Coronary artery (tissue), 2 donors: ENCODE results near the gene MAP3K6.
"Not testable (repeated sequence)": the region's sequence is repeated elsewhere in the genome, so short reads cannot be mapped to it uniquely, and the experiment has no call there.

ENCODE experiments used
- DNase-seq: peaks from one replicate; pipeline ENCODE4 v3.0.0-alpha.2; 2017; ENCODE audit warnings: low spot score
- H3K27ac ChIP-seq, 2 donors: fragments of 200-600 bp; sonication (generic); one replicate each; pipeline ENCODE4 v1.5.1; 2016 to 2019
- H3K4me3 ChIP-seq: fragments of 200-600 bp; sonication (generic); 2 replicates; pipeline ENCODE4 v1.5.1; 2016; ENCODE audit warnings: mild to moderate bottlenecking, moderate library complexity
- TF ChIP-seq, protein P1 (sequence below): fragments of 200-600 bp; sonication (generic); IDR thresholded peaks from one replicate; pipeline ENCODE4 v1.5.1; 2019; ENCODE audit warnings: antibody characterized with exemption

The MAP3K6 gene

DNA sequence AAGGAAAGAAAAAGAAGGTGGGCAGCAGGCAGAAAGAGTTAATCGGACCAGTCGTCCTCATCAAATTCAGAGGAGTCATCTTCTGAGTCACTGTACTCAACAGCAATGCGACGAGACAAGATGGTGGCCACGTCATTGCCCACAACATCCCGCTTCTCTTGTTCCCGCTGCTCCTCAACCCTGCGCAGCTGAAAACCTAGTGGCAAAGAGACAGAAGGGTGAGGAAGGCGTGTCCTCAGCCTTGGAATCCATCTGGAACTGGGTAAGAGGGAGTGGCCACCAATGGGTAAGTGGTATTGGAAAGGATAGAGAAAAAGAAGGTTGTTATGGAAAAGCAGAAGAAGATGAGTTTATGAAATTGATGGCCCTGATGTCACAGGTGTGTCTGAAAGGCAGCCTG lies 41.4 kb upstream of the MAP3K6 start:
- Histone ChIP-seq H3K4me3 (no peak overlapping the region), H3K27ac (no peak overlapping the region)
- DNase-seq = no peak
- TF ChIP-seq, protein P1, sequence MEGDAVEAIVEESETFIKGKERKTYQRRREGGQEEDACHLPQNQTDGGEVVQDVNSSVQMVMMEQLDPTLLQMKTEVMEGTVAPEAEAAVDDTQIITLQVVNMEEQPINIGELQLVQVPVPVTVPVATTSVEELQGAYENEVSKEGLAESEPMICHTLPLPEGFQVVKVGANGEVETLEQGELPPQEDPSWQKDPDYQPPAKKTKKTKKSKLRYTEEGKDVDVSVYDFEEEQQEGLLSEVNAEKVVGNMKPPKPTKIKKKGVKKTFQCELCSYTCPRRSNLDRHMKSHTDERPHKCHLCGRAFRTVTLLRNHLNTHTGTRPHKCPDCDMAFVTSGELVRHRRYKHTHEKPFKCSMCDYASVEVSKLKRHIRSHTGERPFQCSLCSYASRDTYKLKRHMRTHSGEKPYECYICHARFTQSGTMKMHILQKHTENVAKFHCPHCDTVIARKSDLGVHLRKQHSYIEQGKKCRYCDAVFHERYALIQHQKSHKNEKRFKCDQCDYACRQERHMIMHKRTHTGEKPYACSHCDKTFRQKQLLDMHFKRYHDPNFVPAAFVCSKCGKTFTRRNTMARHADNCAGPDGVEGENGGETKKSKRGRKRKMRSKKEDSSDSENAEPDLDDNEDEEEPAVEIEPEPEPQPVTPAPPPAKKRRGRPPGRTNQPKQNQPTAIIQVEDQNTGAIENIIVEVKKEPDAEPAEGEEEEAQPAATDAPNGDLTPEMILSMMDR = no peak

DNA sequence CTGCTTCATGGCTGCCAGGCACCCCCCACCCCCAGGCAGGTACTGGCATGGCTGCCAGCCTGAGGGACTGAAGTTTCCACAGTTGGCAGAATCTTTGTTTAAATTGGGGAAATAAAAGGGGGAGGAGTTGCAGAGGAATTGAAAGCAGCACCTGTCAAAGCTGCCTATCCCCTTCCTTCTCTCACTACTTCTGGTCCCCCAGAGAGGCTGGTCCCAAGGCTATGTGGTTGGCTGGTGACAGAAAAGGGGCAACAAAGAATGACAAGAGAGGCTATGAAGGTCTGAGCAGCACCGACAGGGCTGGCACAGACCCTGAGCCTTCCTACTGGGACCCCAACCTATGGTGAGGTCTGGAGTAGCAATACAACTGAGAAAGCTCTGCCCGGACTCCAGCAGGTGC lies 40.0 kb upstream of the MAP3K6 start:
- peak overlapping the region in 1 of 2 donors; percentile 69 for H3K27ac ChIP-seq

DNA sequence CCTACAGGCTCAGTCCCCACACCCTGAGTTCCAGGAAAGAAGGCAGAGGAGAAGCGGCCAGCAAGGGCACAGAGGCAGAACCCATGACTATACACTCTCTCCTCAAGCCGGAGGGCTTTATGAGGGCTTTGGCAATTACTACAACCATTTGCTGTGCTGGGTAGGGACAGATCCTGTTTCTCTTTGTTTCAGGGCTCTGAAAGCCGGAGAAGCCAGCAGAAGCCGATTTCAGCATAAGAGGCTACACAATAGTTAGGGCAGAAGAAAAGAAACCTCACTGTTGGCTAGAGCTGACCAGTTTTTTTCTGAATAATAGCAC lies 39.6 kb upstream of the MAP3K6 start:
- Histone ChIP-seq H3K4me3 (no peak overlapping the region), H3K27ac (peak overlapping the region in 1 of 2 donors; percentile 69)
- no peak for DNase-seq
- TF ChIP-seq, protein P1 = no peak

More for the DNA sequence above, 40.0 kb upstream of the MAP3K6 start:
- H3K4me3 ChIP-seq, DNase-seq: not testable (repeated sequence)

DNA sequence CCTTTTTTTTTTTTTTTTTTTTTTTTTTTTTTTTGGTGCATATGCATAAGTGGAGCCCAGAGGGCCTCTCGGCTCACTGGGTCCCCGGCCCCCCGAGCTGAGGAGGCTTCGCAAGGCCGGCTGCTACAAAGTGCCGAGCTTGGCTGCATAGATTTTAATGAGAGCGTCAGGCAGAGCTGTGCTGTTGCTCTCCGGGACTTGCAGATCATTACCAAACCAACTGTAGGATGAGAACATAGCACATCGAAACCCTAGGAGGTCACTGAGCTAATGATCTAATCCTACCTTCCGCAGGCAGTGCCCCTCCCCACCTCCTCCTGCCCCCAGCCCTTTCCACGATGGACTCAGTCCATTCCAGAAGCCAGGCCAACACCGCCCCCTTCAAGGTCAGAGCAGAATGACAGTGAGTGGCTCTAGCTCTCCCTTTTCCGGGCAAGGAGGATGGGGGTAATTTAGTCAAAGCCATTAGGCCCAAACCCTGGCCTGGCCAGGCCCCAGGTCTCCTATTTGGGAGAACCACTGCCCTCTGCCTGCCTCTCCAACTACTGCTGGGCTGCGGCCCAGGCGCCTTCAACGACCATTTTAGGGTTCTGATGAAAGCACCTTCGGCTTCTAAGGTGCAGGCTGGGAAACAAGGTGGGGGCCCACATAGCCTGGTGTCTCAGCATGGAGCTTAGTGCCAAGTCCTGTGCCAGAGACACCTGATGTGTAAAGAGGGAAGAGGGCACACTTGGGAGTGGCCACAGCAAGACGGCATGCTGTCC lies 39.0 kb upstream of the MAP3K6 start:
- H3K27ac ChIP-seq = peak overlapping the region in 1 of 2 donors; percentile 69

DNA sequence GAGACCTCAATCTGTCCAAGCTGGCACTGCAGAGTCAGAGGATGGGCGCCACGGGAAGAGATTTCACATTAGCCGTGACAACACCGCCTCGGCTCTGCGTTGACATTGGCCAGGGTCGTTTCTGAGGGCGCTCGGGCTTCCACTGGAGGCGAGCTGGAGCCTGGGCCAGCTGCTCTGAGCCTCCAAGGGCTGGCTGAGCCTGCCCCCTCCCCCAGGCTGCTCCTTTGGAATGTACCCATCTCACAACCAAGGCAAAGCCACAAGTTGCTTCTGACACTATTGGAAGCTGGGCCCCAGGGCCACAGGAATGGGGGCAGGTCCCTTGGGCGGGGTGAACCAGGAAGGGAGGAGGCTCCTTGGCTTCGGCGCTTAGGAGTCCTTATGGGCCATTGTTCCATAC lies 38.3 kb upstream of the MAP3K6 start:
- no peak for DNase-seq
- TF ChIP-seq, protein P1 = no peak
- Histone ChIP-seq H3K27ac (peak overlapping the region; percentile 31 to 82), H3K4me3 (no peak overlapping the region)

More for the DNA sequence above, 39.0 kb upstream of the MAP3K6 start:
- not testable (repeated sequence) for DNase-seq, H3K4me3 ChIP-seq

DNA sequence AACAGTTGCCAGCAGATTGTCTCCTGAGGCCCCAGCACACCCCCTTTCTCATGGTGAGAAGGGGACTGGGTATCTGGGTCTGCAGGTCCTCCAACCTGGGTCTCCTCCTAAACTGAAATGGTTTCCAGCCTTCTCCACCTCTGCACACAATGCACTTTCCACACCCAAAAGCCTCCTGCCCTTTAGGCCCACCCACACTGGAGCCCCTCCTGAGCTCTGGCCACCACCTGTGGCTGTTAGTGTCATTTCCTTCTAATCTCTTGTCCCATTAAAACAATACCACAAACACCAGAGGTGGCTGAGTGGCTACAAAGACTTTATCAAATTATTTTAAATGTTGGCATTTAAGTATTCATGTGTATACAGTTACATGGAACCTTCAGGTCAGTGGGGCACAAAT lies 37.2 kb upstream of the MAP3K6 start:
- TF ChIP-seq, protein P1 = no peak
- H3K4me3 ChIP-seq = peak overlapping the region; percentile 37
- DNase-seq = no peak
- peak overlapping the region; percentile 31 to 82 for H3K27ac ChIP-seq

DNA sequence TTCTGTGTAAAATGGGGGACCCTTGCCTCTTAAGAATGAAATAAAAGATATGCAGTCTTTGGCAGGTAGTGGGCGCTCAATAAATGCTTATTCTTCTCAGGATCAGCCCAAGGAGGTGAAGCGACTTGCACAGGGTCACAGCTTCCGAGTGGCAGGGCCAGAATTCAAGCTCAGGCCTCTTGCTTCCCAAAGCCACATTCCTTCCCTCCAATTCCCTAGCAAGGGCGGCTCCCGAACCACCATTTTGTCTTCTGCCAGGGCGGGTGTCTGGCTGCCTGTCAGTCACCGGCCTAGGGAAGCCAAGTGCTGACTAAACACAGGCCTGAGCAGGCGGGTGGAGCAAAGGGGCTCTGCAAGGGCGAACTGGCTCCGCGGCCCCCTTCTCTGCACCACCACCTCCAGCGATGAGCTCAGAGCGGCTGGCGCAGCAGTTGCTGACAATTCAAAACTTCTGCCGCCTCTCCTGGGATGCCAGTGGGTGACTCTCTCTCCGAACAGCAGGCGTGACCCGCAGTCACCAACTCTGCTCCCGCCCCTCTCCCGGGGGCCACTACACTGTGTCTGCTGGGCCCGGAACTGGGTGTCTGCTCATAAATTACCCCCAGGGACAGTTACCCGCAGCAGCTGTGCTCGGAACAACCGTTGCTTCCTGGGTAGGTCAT lies 36.4 kb upstream of the MAP3K6 start:
- H3K4me3 ChIP-seq = peak overlapping the region; percentile 37
- TF ChIP-seq, protein P1 = no peak
- DNase-seq = no peak
- H3K27ac ChIP-seq = peak overlapping the region; percentile 31 to 82

DNA sequence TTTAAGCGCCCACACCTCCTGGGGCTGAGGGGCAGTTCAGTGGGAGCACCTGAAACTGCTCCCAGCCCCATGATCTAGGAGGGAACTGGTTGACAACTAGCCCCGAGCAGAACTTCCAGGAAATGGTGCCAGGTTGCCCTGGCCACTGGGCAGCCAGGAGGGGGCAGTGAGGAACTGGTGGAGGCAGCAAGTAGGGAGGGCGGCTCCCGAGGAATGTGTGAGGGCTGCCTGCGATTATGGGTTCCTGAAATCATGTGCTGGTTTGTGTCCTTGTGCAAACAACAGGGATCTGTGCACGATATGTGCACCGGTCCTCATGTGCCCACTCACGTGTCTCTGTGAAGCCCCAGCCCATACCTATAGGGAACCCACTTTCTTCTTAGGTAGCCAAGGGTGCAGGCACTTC lies 35.6 kb upstream of the MAP3K6 start:
- peak; percentile 91 for DNase-seq
- no peak overlapping the region for H3K4me3 ChIP-seq
- TF ChIP-seq, protein P1 = peak; percentile 53

More for the DNA sequence above, 35.6 kb upstream of the MAP3K6 start:
- peak overlapping the region; percentile 31 to 82 for H3K27ac ChIP-seq
